Pancreas (tissue), 10 donors: ENCODE measurements around the gene SLC8A1. TPM values are rescaled to one million over a fixed set of nuclear protein-coding genes. Genes with fewer than 3 reads are reported as not detected.

Experiments used
- ATAC-seq, 4 donors: fragments of 200-7000 bp; cut with Tn5 transposase; one replicate each; pipeline versions ENCODE4 v1.8.0 to v1.9.1; 2020; ENCODE audit warnings: mild to moderate bottlenecking in 4 of 4, moderate library complexity in 4 of 4
- DNase-seq, 6 donors: peaks; one replicate each; pipeline ENCODE4 v3.0.0-alpha.2; 2020
- FAIRE-seq: peaks from 2 replicates; lab custom pipeline; 2012; peaks lifted over from hg19 to GRCh38; lab: Jason Lieb, UNC
- H3K27ac ChIP-seq, 4 donors: fragments of 200-600 bp; sonication (generic); 1 replicate in 3 of 4; 2 replicates in 1 of 4; pipeline versions ENCODE4 v1.5.0 to v1.8.0; 2020
- H3K27me3 ChIP-seq, 4 donors: fragments of 200-600 bp; one replicate each; pipeline ENCODE4 v1.8.0; 2021
- H3K36me3 ChIP-seq, 3 donors: fragments of 200-600 bp; sonication (generic) in 1 of 3; one replicate each; pipeline versions ENCODE4 v1.5.0 to v1.8.0; 2020 to 2021
- H3K4me1 ChIP-seq, 3 donors: fragments of 200-600 bp; one replicate each; pipeline ENCODE4 v1.8.0; 2021
- H3K4me3 ChIP-seq, 4 donors: fragments of 200-600 bp; sonication (generic) in 2 of 4; one replicate each; pipeline versions ENCODE4 v1.5.0 to v1.8.0; 2020 to 2021
- H3K9me3 ChIP-seq, 4 donors: fragments of 200-600 bp; one replicate each; pipeline ENCODE4 v1.8.0; 2021
- CTCF ChIP-seq, 4 donors: fragments of 200-600 bp; sonication (generic) in 3 of 4; IDR thresholded peaks; one replicate each; pipeline versions ENCODE4 v1.5.0 to v1.8.0; 2021; ENCODE audit warnings: antibody characterized with exemption in 4 of 4
- WGBS, 2 donors: extraction: QIAGEN DNeasy Blood & Tissue Kit; methylation state at CpG; one replicate each; pipeline ENCODE4 v1.1.7; 2013; 5-methylcytosine and 5-hydroxymethylcytosine counted together
- intact Hi-C, 3 donors: fragments of 100-400 bp; cut with DNase I; formaldehyde crosslinking; loops; one replicate each; pipeline versions ENCODE4 v1.11.1 to v1.14.2; 2022
- polyA plus RNA-seq, 2 donors: library from polyadenylated mRNA; stranded (reverse); fragments of 200-250 nt; gene quantifications; one replicate each; pipeline ENCODE4 v1.2.3, GENCODE V29; 2013
- total RNA-seq, 6 donors: library from RNA; stranded (reverse); fragmentation: NEBNext Ultra II Directional in 4 of 6; extraction: Animal tissue kit (Norgen Biotek cat#: 25700) in 4 of 6; gene quantifications; one replicate each; pipeline versions ENCODE4 v1.2.1 to v1.2.4, GENCODE V29; 2021 to 2023
- donor health status: healthy with polysubstance abuse.
- donor health status: DM: no; HTN: no; CAD: no; lungs with moderate emphysema.
- donor health status: DM: no; HTN: no; CAD: no.
- donor health status: control.
- donor health status: control.
- donor health status: Bipolar disorder and iron deficiency.
- donor health status: DM: yes; HTN: yes; CAD: no.
- donor health status: DM: no; HTN: no; CAD: no.
- donor health status: DM: no; HTN: no; CAD: no.
- donor health status: DM: yes; HTN: yes; CAD: no.

SLC8A1 gene
- total and polyA plus RNA-seq, 8 donors: 0.19 to 12.4 (median 2.3) TPM

- intact Hi-C loops: no loop called here
- ATAC-seq: peak in 3 of 4 donors; percentile 56 to 78 (median 70)
- no peaks in the 10 kb centered on the region for H3K27me3 ChIP-seq
- no peaks in the 10 kb centered on the region for H3K36me3 ChIP-seq
- H3K4me3 ChIP-seq: no peak overlapping the region
- no peak for TF ChIP-seq CTCF (IDR thresholded peaks at IDR 0.05)
- WGBS, 2 donors: 16 to 25% methylated on average over 5 of the region's 5 CpGs
- DNase-seq: peak; percentile 27 to 60 (median 42)
- H3K9me3 ChIP-seq: no peaks in the 10 kb centered on the region
- no peaks in the 10 kb centered on the region for H3K4me1 ChIP-seq
- peak; percentile 39 for FAIRE-seq
- no peak overlapping the region for H3K27ac ChIP-seq
These were observed 211.8 kb downstream of the SLC8A1 start for GRCh38 chr2:40240070-40240469.

GRCh38 chr2:40230707-40231432 lies 221.0 kb downstream of the SLC8A1 start:
- WGBS, 2 donors: 43 to 46% methylated on average over 3 of the region's 3 CpGs
- no peak for TF ChIP-seq CTCF (IDR thresholded peaks at IDR 0.05)
- no peak for DNase-seq
- H3K4me3 ChIP-seq: no peak overlapping the region
- no peak overlapping the region for H3K27ac ChIP-seq
- no peaks in the 10 kb centered on the region for H3K9me3 ChIP-seq
- FAIRE-seq: no peak
- intact Hi-C loops: no loop called here
- no peaks in the 10 kb centered on the region for H3K4me1 ChIP-seq
- no peaks in the 10 kb centered on the region for H3K27me3 ChIP-seq
- H3K36me3 ChIP-seq: no peaks in the 10 kb centered on the region
- ATAC-seq: no peak

- TF ChIP-seq CTCF (IDR thresholded peaks at IDR 0.05): no peak
- no peaks in the 10 kb centered on the region for H3K27me3 ChIP-seq
- H3K4me1 ChIP-seq: no peaks in the 10 kb centered on the region
- 72 to 77% methylated on average over 1 of the region's 1 CpG for WGBS, 2 donors
- intact Hi-C loops: no loop called here
- no peaks in the 10 kb centered on the region for H3K36me3 ChIP-seq
- no peak overlapping the region for H3K4me3 ChIP-seq
- FAIRE-seq: no peak
- no peaks in the 10 kb centered on the region for H3K9me3 ChIP-seq
- no peak for ATAC-seq
- H3K27ac ChIP-seq: no peak overlapping the region
- DNase-seq: no peak
These were observed 221.7 kb downstream of the SLC8A1 start for GRCh38 chr2:40230186-40230585.

- Histone ChIP-seq H3K36me3 (no peaks in the 10 kb centered on the region), H3K4me1 (no peaks in the 10 kb centered on the region), H3K27me3 (no peaks in the 10 kb centered on the region), H3K9me3 (no peaks in the 10 kb centered on the region), H3K27ac (no peak overlapping the region), H3K4me3 (no peak overlapping the region)
- FAIRE-seq: no peak
- no peak for ATAC-seq
- TF ChIP-seq CTCF (IDR thresholded peaks at IDR 0.05): no peak
- DNase-seq: no peak
- intact Hi-C loops: no loop called here
- 61 to 77% methylated on average over 3 of the region's 3 CpGs for WGBS, 2 donors
These were observed 223.6 kb downstream of the SLC8A1 start for GRCh38 chr2:40228310-40228709.

- Histone ChIP-seq H3K9me3 (no peaks in the 10 kb centered on the region), H3K27ac (no peak overlapping the region), H3K4me1 (no peaks in the 10 kb centered on the region), H3K4me3 (no peak overlapping the region), H3K36me3 (no peaks in the 10 kb centered on the region), H3K27me3 (no peaks in the 10 kb centered on the region)
- TF ChIP-seq CTCF (IDR thresholded peaks at IDR 0.05): no peak
- ATAC-seq: no peak
- WGBS, 2 donors: 48 to 51% methylated on average over 4 of the region's 4 CpGs
- intact Hi-C loops: no loop called here
- FAIRE-seq: no peak
- no peak for DNase-seq
These were observed 224.7 kb downstream of the SLC8A1 start for GRCh38 chr2:40227210-40227609.
